ENCODE results near the gene RXRB.

The RXRB gene

DNA sequence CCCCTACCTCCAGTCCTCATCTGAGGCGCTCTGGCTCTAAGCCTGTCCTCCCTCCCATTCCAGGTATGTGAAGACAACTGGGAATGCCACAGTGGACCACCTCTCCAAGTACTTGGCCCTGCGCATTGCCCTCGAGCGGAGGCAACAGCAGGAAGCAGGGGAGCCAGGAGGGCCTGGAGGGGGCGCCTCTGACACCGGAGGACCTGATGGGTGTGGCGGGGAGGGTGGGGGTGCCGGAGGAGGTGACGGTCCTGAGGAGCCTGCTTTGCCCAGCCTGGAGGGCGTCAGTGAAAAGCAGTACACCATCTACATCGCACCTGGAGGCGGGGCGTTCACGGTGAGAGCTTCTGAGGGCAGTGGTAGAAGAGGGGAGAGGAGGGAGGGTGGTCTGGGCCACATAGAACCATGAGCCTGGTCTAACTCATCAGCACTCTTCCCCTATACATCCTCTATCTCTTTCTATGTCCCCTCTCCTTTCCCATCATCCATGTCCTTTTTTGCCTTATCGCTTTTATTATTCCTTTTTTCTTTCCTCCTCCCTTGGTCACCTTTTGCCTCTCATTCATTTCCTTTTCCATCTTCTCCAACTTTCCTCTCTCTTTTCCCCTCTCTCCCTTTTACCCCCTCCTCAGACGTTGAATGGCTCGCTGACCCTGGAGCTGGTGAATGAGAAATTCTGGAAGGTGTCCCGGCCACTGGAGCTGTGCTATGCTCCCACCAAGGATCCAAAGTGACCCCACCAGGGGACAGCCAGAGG, 11.4 kb upstream of the RXRB start:
- DNase-seq (ENCODE audit: low read depth in 2 of 2): no peak

DNA sequence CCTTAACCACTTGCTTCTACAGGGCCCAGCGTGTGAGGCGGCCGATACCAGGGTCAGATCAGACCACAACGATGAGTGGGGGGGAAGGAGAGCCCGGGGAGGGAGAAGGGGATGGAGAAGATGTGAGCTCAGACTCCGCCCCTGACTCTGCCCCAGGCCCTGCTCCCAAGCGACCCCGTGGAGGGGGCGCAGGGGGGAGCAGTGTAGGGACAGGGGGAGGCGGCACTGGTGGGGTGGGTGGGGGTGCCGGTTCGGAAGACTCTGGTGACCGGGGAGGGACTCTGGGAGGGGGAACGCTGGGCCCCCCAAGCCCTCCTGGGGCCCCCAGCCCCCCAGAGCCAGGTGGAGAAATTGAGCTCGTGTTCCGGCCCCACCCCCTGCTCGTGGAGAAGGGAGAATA, 10.7 kb upstream of the RXRB start:
- no peak for DNase-seq (ENCODE audit: low read depth in 2 of 2)

DNA sequence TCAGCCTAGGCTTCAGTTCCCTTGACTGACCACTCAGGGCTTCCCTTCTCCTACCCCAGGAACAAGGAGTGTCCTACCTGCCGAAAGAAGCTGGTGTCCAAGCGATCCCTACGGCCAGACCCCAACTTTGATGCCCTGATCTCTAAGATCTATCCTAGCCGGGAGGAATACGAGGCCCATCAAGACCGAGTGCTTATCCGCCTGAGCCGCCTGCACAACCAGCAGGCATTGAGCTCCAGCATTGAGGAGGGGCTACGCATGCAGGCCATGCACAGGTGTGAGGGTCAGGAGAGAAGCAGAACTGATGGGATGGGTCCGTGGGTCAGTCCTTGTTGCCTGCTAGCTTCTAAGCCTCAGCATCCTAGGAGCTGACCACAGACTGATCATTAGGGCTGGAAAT, 9.4 kb upstream of the RXRB start:
- no peak for DNase-seq (ENCODE audit: low read depth in 2 of 2)

DNA sequence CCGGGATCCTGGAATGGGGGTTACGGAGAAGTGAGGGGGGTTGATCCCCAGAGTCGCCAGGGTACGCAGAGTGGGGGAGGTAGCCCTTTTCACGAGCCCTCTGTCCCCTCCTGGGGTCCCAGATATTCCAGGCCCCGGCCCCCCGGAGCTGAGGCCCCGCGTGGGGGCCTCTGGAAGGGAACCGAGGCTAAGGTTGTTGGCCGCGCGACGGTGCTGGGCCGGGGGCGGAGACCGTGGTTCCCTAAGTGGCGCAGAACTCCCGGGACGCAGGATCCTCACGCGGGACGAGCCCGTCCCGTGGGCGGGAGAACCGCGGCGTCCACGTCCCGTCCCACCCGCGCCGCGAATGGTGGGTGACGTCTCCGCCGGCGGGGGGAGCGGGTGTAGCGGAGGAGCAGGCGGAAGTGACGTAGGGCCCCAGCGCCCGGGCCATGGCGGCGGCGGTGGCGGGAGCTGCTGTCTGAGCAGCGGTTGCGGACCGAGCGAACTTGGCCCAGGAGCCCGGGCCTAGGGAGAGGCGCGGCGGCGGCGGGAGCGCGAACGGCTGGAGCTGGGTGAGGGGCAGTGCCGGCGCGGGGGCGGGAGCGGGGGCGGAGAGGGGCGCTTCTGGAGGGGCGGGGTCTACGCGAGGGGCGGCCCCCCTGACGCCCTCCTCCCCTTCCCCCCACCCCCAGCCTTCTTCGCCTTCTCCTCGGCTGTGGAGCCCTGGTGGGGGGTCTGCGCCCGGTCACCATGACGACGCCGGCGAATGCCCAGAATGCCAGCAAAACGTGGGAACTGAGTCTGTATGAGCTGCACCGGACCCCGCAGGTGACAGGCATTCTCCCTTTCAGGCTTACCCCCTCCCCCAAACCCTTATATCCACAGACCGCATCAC, 7.9 kb upstream of the RXRB start, which contains the start of gene RING1:
Gene RING1 (plus strand): TSS at position 410 of the 877 bp plus-strand sequence. CDS start 323 bp downstream, at position 733.
- DNase-seq (ENCODE audit: low read depth in 2 of 2): peak; percentile 77

DNA sequence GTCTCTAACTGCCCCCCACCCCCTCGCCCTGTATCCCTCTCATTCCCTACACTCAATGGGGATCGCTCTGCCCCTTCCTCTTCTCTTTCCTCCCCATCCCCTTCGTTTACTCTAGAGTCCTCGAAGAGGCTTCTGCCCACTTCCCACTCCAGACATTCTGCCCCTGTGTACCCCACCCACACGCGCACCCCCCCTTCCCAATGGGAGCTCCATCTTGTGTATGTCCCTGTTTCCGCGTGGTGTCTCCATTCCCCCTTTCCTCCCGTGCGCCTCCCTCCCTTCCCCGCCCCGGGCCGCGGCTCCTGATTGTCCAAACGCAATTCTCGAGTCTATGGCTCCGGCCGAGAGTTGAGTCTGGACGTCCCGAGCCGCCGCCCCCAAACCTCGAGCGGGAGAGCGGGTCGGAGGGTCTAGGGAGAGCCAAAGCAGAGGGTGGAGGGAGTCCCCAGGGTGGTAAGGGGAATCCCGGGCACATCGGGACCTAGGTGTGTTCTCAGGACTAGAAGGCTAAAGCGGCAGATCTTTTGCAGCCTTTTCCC, 7.2 kb upstream of the RXRB start:
- DNase-seq (ENCODE audit: low read depth in 2 of 2): no peak

DNA sequence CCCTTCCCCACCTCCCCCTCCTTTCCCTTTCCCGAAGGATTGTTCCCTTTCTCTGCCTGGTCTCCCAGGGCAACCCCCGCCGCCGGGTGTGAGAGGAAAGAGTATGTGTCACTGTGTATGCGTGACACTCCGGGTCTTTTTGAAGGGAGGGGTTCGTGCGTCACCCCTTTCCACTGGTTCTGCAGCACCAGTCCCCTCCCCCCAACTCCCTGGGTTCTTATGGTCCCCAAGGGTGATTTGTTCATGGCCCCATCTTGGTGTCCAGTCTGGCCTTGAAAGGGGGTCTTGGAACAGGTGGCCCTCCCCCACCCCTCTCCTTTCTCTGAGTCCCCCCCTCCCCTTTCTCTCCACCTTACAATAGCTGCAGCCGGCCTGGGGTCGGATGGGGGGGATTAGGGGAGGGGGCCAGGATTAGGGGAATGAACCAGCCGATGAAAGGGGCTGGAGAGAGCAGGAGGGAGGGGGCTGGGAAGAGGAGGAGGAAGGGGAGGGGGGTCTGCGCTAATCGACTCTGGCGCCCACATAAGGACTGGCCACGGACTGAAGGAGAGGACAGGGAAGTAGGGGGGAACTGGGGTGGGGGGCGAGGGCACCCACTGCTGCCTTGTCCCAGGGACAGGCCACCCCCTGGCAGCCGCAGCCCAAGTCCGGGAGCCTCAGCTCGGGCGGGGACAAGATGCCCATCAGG, 6.5 kb upstream of the RXRB start:
- DNase-seq (ENCODE audit: low read depth in 2 of 2): no peak

DNA sequence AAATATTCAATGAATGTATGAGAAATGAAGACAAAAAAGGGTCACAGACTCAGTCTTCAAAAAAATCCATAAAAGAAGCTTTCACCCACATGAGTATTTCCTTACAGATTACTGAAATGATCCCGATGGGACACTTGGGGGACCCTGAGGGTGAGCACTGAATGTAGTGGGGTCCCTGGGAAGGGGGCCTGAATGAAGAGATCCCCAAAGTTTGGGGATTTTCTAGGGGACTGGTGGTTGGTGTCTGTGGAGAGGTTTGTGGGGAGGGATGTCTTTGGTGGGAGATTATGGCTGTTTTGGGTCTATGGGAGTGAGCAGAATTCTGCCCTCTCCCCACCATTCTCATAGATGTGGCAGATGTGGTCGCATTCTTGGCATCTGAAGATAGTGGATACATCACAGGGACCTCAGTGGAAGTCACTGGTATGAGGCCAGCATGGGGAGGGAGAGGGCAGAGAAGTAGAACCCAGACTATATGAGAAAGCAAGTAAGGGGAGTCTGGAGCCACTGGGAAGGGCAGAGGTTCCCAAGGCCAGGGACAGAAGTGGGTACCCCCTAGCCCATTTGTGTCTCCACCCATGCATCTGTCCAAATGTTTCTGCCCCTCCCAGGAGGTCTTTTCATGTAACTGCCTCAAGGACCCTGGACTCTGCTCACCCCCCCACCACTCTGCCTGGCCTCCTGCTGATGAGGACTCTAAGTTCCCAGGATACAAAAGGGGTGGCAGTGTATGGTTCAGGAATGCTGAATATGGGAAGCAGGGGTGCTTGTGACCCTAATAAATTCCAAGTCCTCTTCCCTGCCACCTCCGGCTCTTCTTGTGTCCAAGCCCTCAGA, 5.8 kb upstream of the RXRB start:
- no peak for DNase-seq (ENCODE audit: low read depth in 2 of 2)

DNA sequence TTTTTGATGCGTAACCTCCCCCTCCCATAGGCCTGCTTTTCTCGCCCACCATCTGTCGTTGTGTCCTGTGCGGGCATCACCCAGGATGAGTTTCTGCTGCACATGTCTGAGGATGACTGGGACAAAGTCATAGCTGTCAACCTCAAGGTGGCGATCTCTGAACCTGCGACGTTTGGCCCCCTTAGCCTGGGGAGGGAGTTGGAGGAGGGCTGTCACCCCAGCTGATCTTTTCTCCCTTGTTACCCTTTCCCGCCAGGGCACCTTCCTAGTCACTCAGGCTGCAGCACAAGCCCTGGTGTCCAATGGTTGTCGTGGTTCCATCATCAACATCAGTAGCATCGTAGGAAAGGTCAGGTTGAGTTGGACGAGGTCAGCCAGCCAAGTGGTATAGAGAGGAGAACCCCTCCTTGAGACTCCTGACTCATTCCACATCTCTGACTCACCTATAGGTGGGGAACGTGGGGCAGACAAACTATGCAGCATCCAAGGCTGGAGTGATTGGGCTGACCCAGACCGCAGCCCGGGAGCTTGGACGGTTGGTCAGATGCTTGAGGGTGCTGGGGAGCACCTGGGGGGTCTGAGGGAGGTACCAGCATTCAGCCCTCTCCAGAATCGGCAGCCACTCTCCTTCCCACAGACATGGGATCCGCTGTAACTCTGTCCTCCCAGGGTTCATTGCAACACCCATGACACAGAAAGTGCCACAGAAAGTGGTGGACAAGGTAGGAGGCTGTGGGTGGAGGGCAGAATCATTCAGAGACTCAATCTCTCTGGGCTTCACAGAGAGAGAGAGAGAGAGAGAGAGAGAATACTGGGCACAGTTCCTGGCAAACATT, 4.9 kb upstream of the RXRB start:
- peak; percentile 56 to 61 for DNase-seq (ENCODE audit: low read depth in 2 of 2)

DNA sequence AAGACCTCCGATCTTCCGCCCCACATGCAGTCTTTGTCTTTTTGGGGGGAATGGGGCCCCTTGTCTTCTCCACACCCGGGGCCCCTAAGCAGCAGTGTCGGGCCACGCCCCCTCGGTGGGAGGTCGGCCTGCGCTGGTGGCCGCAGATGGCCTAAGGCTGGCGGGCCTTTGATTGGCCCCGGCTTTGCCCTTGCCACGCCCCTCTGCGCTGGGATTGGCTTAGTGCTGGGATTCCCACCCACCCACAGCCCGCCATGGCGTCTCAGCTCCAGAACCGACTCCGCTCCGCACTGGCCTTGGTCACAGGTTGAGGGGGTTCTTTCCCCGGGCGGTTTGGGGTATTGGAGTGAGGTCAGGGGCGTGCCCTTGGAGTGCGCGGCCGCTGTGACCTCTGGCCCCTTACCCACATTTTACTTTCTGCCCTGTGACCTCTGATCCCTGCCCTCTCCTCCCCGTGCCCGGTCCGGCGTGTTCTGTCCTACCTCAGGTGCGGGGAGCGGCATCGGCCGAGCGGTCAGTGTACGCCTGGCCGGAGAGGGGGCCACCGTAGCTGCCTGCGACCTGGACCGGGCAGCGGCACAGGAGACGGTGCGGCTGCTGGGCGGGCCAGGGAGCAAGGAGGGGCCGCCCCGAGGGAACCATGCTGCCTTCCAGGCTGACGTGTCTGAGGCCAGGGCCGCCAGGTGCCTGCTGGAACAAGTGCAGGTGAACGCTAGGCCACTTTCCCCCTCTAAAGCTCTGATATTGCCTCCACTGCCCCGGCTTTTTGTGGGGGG, 4.1 kb upstream of the RXRB start, which contains the start of gene HSD17B8:
Gene HSD17B8 (plus strand): TSS at position 241 of the 776 bp plus-strand sequence. CDS start 14 bp downstream, at position 255.
- DNase-seq (ENCODE audit: low read depth in 2 of 2): peak; percentile 94 to 95

DNA sequence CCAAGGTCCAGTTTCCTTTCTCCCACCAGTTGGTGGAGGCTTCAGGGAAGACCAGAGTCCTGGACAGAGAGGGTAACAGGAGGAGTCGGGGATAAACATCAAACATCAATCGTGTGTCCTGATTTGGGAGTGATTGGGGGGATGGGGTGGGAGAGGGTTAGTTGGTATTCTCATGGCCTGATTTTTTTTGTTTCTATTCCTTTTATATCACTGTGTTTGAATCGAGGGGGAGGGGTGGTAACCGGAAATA, 3.6 kb upstream of the RXRB start:
- DNase-seq (ENCODE audit: low read depth in 2 of 2): no peak

DNA sequence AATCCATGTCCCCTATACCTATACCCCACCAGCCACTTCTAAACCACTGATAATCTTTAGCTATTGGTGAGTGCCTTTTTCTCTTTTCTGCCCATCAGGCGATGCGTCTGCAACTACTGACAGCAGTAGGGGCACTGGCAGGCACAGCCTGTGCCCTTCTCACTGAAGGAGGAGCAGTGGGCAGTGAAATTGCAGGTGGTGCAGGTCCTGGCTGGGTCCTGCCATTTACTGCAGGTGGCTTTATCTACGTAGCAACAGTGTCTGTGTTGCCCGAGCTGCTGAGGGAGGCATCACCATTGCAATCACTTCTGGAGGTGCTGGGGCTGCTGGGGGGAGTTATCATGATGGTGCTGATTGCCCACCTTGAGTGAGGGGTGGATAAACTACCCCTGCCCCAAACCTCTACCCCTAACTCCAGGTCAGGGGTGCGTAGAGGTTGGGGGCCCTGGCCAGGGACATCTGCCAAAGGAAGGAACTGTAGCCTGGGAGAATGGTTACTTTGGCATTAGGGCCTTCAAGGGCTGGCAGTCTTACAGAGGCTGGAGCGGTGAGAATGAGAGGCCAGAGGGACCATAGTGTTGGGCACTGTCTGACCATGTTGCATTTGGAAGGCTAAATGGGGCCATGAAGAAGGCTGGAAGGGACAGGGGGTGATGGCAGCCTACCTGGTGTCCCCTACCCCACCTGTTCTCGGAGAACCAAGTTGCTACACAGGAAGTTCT, 3.1 kb upstream of the RXRB start:
- no peak for DNase-seq (ENCODE audit: low read depth in 2 of 2)

DNA sequence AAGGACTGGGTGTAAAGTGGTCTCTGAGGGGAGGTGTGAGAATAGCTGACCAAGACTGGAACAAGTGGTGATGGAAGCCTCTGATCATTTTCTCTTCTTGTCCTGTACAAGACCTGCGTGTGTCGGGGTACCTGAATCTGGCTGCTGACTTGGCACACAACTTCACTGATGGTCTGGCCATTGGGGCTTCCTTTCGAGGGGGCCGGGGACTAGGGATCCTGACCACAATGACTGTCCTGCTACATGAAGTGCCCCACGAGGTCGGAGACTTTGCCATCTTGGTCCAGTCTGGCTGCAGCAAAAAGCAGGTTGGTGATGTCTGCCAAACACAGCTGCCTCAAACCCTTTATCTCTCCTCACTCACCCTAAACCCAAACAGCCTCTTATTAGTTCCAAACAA, 2.3 kb upstream of the RXRB start:
- DNase-seq (ENCODE audit: low read depth in 2 of 2): no peak

DNA sequence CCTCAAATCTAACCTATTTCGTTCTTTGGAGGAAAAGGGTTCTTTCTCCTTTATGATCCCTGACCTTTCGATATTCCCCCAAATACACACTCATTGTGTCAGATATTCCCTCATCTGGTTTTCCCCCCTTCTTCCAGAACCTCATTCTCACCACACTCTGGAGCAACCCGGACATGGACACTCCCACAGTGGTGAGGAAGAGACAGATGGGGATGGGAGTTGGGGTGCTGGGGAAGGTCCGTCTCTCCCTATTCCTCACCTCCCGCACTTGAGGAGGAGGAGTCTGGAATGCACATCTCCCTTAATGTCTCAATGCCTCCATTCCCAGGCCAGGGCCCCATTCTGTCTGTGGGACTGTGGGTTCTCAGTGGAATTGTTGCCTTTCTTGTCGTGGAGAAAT, 1.5 kb upstream of the RXRB start:
- DNase-seq (ENCODE audit: low read depth in 2 of 2): no peak

DNA sequence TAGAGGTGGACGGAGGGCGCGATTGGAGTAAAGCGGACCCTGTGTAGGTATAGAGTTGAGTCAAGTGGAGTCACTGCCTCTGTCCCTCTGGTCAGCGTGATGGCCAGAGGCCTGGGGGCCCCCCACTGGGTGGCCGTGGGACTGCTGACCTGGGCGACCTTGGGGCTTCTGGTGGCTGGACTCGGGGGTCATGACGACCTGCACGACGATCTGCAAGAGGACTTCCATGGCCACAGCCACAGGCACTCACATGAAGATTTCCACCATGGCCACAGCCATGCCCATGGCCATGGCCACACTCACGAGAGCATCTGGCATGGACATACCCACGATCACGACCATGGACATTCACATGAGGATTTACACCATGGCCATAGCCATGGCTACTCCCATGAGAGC, 681 bp upstream of the RXRB start:
- no peak for DNase-seq (ENCODE audit: low read depth in 2 of 2)

DNA sequence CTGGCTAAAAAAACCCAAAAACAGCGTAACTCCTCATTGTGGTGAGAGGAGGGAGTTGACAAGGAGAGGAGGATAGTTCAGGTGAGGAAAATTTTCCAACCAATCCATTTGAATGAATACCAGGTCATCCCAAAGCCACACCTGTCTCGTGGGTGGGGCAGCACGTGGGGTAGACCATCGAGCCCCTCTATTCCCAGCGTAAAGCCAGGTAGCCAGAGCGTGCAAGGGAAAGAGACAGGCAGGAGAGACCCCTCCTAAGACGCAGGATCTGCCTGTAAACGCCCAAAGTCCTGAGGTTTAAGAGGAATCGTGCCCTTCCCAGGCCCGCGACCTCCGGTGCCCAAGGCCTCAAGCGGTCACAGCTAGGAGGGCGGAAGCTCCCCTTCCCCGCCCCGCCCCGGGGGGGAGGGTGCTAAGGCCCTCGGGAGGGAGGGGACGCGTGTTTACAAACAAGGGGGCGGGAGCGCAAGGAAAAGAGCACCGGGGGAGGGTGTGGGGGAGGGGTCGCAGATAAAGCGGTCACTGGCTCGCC, 712 bp downstream of the RXRB start:
- DNase-seq (ENCODE audit: low read depth in 2 of 2): peak; percentile 66

DNA sequence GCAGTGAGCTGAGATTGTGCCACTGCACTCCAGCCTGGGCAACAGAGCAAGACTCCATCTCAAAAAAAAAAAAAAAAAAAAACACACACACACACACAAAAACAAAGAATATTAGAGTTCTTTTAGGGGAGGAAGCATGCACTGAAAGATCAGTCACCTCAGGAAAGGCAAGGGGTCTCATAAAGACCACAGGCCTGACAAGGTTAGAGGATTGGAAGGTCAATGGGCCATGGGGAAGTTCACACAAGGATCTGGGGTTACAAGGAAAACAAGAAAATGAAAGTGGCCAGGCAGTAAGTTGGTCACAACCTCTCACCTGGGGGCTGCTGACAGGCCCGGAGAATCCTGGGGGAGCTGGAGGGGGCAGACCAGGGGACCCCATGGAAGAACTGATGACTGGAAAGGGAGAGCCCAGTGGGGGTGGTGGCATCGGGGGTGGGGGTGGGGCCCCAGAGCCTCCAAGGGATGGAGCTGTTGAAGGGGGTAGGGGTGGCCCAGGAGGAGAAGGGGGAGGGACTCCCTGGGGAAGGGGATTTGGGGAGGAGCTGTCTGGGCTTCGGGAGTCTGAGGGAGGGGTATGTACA, 1.5 kb downstream of the RXRB start:
- DNase-seq (ENCODE audit: low read depth in 2 of 2): no peak

DNA sequence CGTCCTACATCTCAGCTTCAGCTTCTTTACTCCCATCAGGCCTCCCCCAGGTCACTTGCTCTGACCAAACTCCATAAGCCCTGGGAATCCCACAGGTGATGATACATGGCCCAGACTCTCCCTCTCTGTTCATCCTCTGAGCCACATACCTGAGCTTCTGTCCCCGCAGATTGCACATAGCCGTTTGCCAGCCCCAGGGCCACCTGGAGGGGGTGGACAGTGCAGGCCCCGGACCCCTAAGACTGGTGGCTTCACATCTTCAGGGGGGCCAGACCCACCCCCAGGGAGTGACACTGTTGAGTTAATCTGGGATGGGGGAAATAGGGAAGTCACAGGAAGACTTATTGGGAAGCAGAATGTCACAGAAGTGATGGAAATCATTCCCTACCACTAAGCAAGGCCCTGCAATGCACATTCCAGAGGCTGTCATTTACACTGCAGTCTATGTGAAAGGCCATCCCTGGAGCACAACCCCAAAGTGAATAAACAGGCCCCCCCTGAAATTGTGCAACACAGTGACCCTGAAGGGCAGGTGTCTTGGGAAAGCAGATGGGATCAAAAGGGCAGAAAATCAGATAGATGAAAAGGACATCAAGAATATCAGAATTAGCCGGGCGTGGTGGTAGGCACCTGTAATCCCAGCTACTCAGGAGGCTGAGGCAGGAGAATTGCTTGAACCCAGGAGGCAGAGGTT, 2.2 kb downstream of the RXRB start:
- no peak for DNase-seq (ENCODE audit: low read depth in 2 of 2)

All from stimulated activated CD8-positive, alpha-beta memory T cell treated with anti-CD3 and anti-CD28 coated beads, Interleukin-15, amount 100 ng/mL, for 48 hours (primary cell).